Mucosa of descending colon (tissue), 3 donors: ENCODE results near the gene TEKT2. TPM values are rescaled to one million over a fixed set of nuclear protein-coding genes. Genes with fewer than 3 reads are reported as not detected.

ENCODE experiments used
- ATAC-seq: fragments of 200-7000 bp; cut with Tn5 transposase; one replicate; pipeline ENCODE4 v1.9.1; 2020; ENCODE audit warnings: mild to moderate bottlenecking, moderate library complexity
- DNase-seq, 3 donors: peaks; one replicate each; pipeline ENCODE4 v3.0.0-alpha.2; 2020
- H3K36me3 ChIP-seq: fragments of 200-600 bp; one replicate; pipeline ENCODE4 v1.8.0; 2021; ENCODE audit warnings: low read depth, mild to moderate bottlenecking
- H3K4me1 ChIP-seq: fragments of 200-600 bp; one replicate; pipeline ENCODE4 v1.8.0; 2021; ENCODE audit warnings: low read depth, mild to moderate bottlenecking
- H3K4me3 ChIP-seq: fragments of 200-600 bp; one replicate; pipeline ENCODE4 v1.8.0; 2021; ENCODE audit warnings: mild to moderate bottlenecking
- H3K9me3 ChIP-seq: fragments of 200-600 bp; one replicate; pipeline ENCODE4 v1.8.0; 2021; ENCODE audit warnings: mild to moderate bottlenecking
- CTCF ChIP-seq: fragments of 200-600 bp; IDR thresholded peaks from one replicate; pipeline ENCODE4 v1.8.0; 2022; ENCODE audit warnings: antibody characterized with exemption, mild to moderate bottlenecking
- intact Hi-C, 2 donors: fragments of 100-400 bp; cut with DNase I in 1 of 2; cut with micrococcal nuclease in 1 of 2; formaldehyde crosslinking; loops; one replicate each; pipeline versions ENCODE4 v1.11.0 to v1.11.1; 2022; cut with DNase I, micrococcal nuclease
- total RNA-seq, 3 donors: library from RNA; stranded (reverse); fragmentation: NEBNext Ultra II Directional in 2 of 3; extraction: Animal tissue kit (Norgen Biotek cat#: 25700) in 2 of 3; gene quantifications; one replicate each; pipeline versions ENCODE4 v1.2.1 to v1.2.4, GENCODE V29; 2021 to 2023
- donor health status: DM: no; HTN: no; CAD: no; lungs with moderate emphysema.
- donor health status: DM: no; HTN: no; CAD: no.
- donor health status: DM: no; HTN: yes; CAD: no.

The TEKT2 gene
- total RNA-seq, 3 donors from 2014 or later: 0.19 to 0.32 TPM; not detected in 1

GRCh38 chr1:36053978-36054377, 29.9 kb upstream of the TEKT2 start:
- H3K4me3 ChIP-seq: no peak overlapping the region
- no peak for DNase-seq
- ATAC-seq: no peak
- no peak for TF ChIP-seq CTCF
- H3K9me3 ChIP-seq: no peaks in the 10 kb centered on the region
- intact Hi-C loops: no loop called here
- H3K4me1 ChIP-seq: no peaks in the 10 kb centered on the region
- peaks cover 4% of the 10 kb centered on the region for H3K36me3 ChIP-seq

- no peaks in the 10 kb centered on the region for H3K9me3 ChIP-seq
- no peak for TF ChIP-seq CTCF
- intact Hi-C loops: no loop called here
- peaks cover 4% of the 10 kb centered on the region for H3K36me3 ChIP-seq
- ATAC-seq: no peak
- H3K4me3 ChIP-seq: no peak overlapping the region
- no peak for DNase-seq
- no peaks in the 10 kb centered on the region for H3K4me1 ChIP-seq
Measured at GRCh38 chr1:36055706-36056105, 28.2 kb upstream of the TEKT2 start.

GRCh38 chr1:36062315-36062714, 21.6 kb upstream of the TEKT2 start:
- no peak for TF ChIP-seq CTCF
- no peak for DNase-seq
- no peaks in the 10 kb centered on the region for H3K4me1 ChIP-seq

GRCh38 chr1:36067871-36068270, 16.0 kb upstream of the TEKT2 start:
- no peaks in the 10 kb centered on the region for H3K36me3 ChIP-seq
- ATAC-seq (no peak), DNase-seq (no peak)
- no peaks in the 10 kb centered on the region for H3K9me3 ChIP-seq
- H3K4me3 ChIP-seq: no peak overlapping the region
- intact Hi-C loops: no loop called here
- H3K4me1 ChIP-seq: no peaks in the 10 kb centered on the region
- no peak for TF ChIP-seq CTCF

More at GRCh38 chr1:36062315-36062714, 21.6 kb upstream of the TEKT2 start:
- Histone ChIP-seq H3K9me3 (no peaks in the 10 kb centered on the region), H3K36me3 (no peaks in the 10 kb centered on the region), H3K4me3 (no peak overlapping the region)
- intact Hi-C loops: no loop called here
- no peak for ATAC-seq

- no peaks in the 10 kb centered on the region for H3K4me1 ChIP-seq
- intact Hi-C loops: no loop called here
- no peak for TF ChIP-seq CTCF
Measured at GRCh38 chr1:36068866-36069265, 15.0 kb upstream of the TEKT2 start.

GRCh38 chr1:36070349-36070748, 13.5 kb upstream of the TEKT2 start:
- H3K9me3 ChIP-seq: no peaks in the 10 kb centered on the region
- H3K4me1 ChIP-seq: no peaks in the 10 kb centered on the region
- ATAC-seq (no peak), DNase-seq (no peak)
- H3K36me3 ChIP-seq: no peaks in the 10 kb centered on the region
- no peak for TF ChIP-seq CTCF
- H3K4me3 ChIP-seq: no peak overlapping the region
- intact Hi-C loops: no loop called here

More at GRCh38 chr1:36068866-36069265, 15.0 kb upstream of the TEKT2 start:
- Histone ChIP-seq H3K9me3 (no peaks in the 10 kb centered on the region), H3K36me3 (no peaks in the 10 kb centered on the region), H3K4me3 (no peak overlapping the region)
- DNase-seq (no peak), ATAC-seq (no peak)
